NK-92 (cell line): ENCODE measurements around the gene LST1.

Source experiments
- DNase-seq: peaks from one replicate; lab custom pipeline; 2025; ENCODE audit not compliant: unreplicated experiment; lab: John Stamatoyannopoulos, UW

The LST1 gene

DNA sequence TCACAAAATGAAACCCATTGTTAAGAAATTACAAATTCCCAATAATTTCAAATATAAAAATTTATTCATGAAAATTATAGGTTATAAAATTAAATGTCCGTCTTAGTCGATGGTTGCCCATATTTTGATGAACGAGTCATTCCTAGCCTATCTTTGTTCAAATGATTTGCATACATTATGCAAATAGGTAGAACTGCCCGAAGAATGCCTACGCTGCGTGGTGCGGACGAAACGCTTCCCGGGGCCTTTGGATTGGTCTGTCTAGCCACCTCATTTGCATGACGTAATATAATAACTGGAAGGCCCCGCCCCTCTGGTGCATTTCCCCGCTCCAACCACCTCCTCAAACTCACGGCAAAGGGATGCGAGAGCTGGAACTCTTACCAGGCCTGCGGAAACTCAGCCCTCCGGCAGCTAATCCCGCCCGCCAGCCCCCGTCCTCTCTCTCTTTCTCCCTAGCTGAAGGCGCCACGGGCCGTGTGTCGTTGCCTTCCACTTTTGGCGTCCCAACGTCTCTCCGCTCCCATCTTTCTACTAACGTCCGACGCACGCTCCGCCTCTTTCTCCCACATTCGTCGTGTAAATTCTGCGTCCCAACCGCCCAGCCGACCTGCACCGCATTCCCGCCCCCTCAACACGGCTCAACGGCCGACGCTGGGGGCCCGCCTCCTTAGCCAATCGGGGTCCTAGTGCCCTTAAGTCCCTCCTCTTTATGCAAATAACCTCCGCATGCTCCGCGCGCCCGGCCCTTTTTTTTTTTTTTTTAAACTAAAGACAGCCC, 33.9 kb downstream of the LST1 start:
- DNase-seq: peak; percentile 99

DNA sequence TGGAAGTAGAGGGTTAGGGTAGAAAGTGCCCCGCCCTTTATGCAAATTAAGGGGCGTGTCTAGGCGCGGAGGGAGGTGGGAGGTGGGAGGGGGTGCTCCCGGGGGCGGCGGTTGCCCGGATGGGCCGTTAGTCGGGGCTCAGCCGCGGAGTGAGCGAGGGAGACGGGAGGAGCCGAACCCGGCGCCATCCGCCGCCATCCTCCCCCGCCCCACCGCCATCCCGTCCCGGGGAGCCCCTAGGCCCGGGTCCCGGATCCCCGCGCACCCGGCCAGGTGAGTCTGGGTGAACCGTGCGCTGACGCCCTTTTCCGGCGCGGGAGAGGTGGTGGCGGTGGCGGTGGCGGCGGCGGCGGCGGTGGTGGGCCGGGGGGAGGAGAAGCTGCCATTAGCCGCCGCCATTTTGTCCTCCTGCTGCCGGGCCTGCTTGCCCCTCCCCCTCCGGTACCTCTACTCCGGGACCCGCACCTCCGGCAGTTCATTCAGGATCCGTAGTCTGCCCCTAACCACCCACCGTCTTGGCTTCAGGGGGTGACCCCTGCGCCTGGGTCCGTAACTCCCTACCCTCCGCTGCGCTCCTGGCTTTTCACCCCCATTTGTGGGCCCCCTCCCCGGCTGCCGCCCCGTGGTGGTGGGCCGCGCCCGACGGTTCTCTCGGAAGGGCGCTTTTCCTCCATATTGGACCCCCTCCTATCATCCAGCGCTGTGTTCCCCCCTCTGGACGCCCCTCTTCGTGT, 34.7 kb downstream of the LST1 start, which contains the start of gene PRRC2A:
TSS of gene PRRC2A (plus strand) at position 130 of the 734 bp plus-strand sequence. CDS start 2,075 bp downstream, outside the sequence.
- no peak for DNase-seq

GRCh38 chr6:31621320-31621939, 35.4 kb downstream of the LST1 start:
- DNase-seq: no peak

GRCh38 chr6:31621991-31622390, 35.9 kb downstream of the LST1 start:
- DNase-seq: no peak

DNA sequence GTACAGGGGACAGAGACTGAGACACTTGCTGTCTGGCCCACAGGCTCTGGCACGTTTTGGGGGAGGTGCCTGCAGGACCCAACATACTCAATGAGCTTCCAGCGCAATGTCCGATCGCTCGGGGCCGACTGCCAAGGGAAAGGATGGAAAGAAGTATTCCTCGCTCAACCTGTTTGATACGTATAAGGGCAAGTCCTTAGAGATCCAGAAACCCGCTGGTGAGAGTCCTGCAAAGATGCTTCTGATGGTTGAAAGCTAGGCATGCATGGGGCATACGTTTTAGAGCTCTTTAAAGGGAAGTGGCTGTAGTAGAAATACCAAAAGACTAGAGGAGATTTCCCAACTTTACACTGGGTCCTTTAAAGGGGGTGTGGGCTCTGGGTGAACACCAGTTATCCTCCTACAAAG, 36.6 kb downstream of the LST1 start:
- DNase-seq: no peak

DNA sequence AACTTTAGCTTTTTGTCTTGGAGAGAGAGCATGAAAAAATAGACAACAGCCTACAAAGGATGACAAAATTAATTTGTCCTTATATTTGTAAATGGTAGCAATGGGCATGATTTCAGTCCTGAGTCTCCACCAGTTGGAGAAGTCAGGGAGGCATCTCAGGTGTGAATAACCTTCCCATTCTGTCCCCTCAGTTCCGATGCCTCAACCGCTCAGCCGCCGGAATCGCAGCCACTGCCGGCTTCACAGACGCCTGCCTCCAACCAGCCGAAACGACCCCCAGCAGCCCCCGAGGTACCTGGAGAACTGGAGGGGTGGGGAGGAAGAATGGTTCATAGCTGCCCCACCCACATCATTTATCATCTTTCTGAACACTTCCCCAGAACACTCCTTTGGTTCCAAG, 38.0 kb downstream of the LST1 start:
- no peak for DNase-seq

DNA sequence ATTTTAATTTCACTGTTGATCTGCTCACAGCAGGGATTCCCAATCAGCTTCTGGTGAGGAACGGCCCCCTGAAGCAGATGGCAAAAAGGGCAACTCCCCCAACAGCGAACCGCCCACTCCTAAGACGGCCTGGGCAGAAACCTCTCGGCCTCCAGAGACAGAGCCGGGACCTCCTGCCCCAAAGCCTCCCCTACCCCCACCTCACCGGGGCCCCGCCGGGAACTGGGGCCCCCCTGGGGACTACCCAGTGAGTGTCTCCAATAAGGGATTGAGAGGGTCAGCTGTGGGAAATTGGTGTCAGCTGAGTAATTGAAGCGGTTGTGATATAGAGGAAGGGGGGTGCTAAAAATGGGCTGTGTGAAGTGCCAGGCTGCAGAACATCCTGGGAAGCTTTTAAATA, 40.9 kb downstream of the LST1 start:
- DNase-seq: no peak

- DNase-seq: no peak
Observed at GRCh38 chr6:31627690-31628287, 41.7 kb downstream of the LST1 start.

- DNase-seq: no peak
Observed at GRCh38 chr6:31629014-31629413, 42.9 kb downstream of the LST1 start.

GRCh38 chr6:31630177-31630934, 44.3 kb downstream of the LST1 start:
- no peak for DNase-seq

GRCh38 chr6:31631209-31631608, 45.1 kb downstream of the LST1 start:
- DNase-seq: no peak

DNA sequence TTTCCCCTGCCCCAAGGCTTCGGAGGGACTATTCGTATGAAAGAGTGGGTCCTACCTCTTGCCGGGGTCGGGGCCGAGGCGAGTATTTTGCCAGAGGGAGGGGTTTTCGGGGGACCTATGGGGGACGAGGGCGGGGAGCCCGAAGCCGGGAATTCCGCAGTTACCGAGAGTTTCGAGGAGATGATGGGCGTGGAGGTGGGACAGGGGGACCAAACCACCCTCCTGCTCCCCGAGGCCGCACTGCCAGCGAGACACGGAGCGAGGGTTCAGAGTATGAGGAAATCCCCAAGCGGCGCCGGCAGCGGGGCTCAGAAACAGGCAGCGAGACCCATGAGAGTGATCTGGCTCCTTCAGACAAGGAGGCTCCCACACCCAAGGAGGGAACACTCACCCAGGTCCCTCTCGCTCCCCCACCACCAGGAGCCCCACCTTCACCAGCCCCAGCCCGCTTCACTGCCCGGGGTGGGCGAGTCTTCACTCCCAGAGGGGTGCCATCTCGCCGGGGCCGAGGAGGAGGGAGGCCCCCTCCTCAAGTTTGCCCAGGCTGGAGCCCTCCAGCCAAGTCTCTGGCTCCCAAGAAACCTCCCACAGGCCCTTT, 45.7 kb downstream of the LST1 start:
- no peak for DNase-seq

- DNase-seq: no peak
Observed at GRCh38 chr6:31632279-31632946, 46.3 kb downstream of the LST1 start.

DNA sequence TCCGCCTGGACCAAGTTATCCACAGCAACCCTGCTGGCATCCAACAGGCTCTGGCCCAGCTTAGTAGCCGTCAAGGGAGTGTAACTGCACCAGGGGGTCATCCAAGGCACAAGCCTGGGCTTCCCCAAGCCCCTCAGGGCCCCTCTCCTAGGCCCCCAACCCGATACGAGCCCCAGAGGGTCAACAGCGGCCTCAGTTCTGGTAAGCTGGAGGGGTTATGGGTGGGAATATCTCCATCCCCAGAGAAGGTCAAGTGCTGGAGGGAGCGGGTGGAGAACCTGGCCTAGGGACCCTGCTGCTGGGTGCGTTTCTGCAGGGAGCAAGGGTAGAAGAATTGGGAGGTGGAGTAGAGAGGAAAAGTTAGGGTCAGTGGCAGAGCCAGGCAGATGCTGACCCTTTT, 47.4 kb downstream of the LST1 start:
- DNase-seq: no peak

DNA sequence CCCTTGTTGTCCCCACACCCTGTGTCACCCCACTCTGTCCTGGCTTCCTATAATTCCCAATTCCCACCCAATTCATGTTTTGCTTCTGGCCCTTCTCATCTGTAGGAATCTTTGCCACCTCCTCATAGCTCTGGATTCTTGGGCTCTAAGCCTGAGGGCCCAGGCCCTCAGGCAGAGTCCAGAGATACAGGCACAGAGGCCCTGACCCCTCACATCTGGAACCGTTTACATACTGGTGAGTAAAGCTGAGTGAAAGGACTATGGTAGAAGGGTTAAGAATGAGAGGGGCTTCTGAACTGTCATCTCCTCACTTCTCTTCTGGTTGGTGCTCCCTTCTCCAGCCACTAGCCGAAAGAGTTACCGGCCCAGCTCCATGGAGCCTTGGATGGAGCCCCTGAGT, 48.1 kb downstream of the LST1 start:
- DNase-seq: no peak

DNA sequence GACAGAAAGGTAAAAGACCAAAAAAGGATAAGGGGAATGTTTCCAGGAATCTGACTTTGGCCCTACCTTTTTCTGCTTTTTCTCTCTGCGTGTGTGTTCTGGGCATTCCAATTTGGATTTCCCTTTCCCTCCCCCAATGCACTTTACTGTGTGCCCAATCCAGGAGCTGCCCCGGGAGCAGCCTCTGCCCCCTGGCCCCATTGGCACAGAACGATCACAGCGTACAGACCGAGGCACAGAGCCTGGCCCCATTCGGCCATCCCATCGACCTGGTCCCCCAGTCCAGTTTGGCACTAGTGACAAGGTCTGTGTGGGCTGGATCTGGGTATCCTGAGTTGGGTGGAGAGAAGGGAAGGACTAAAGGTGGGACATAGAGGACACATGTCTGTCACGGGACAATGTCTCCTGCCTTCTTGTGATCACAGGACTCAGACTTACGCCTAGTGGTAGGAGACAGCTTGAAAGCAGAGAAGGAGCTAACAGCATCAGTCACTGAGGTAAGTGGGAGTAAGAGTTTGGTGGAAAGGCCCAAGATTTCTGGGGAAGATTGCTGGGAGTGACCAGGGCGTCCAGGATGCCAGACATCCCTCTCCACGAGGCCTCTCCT, 49.0 kb downstream of the LST1 start:
- no peak for DNase-seq

GRCh38 chr6:31636698-31637596, 50.9 kb downstream of the LST1 start:
- no peak for DNase-seq
